LoVo (cell line): Measurements from ENCODE around the gene FBXL19.
A peak's percentile ranks its signal among the peaks of the same experiment; 100 is the strongest.

Source experiments
- DNase-seq: peaks from one replicate; pipeline ENCODE4 v3.0.0-alpha.2; 2016; ENCODE audit warnings: low spot score

The FBXL19 gene

GRCh38 chr16:30966033-30966619 lies 42.8 kb downstream of the FBXL19 start:
- DNase-seq: no peak

- DNase-seq: no peak
Observed at GRCh38 chr16:30967795-30968194, 44.4 kb downstream of the FBXL19 start.

GRCh38 chr16:30969246-30969842 lies 46.0 kb downstream of the FBXL19 start:
- no peak for DNase-seq

- DNase-seq: no peak
Observed at GRCh38 chr16:30971298-30971697, 47.9 kb downstream of the FBXL19 start.

GRCh38 chr16:30972872-30973271 lies 49.5 kb downstream of the FBXL19 start:
- DNase-seq: no peak

- no peak for DNase-seq
Observed at GRCh38 chr16:30974348-30974747, 51.0 kb downstream of the FBXL19 start.

GRCh38 chr16:30976486-30976885 lies 53.1 kb downstream of the FBXL19 start:
- no peak for DNase-seq

GRCh38 chr16:30977502-30977901 lies 54.1 kb downstream of the FBXL19 start:
- no peak for DNase-seq

GRCh38 chr16:30979170-30980022 lies 56.0 kb downstream of the FBXL19 start:
- DNase-seq: no peak

GRCh38 chr16:30980023-30980371 lies 56.6 kb downstream of the FBXL19 start:
- no peak for DNase-seq

- DNase-seq: no peak
Observed at GRCh38 chr16:30980434-30980833, 57.1 kb downstream of the FBXL19 start.

- no peak for DNase-seq
Observed at GRCh38 chr16:30980959-30981358, 57.6 kb downstream of the FBXL19 start.

- no peak for DNase-seq
Observed at GRCh38 chr16:30982548-30983288, 59.3 kb downstream of the FBXL19 start.

- no peak for DNase-seq
Observed at GRCh38 chr16:30983289-30983889, 60.0 kb downstream of the FBXL19 start.

- no peak for DNase-seq
Observed at GRCh38 chr16:30983898-30984610, 60.7 kb downstream of the FBXL19 start.

- peak; percentile 78 for DNase-seq
Observed at GRCh38 chr16:30984669-30985400, 61.5 kb downstream of the FBXL19 start, which contains the start of gene HSD3B7. Gene HSD3B7 (plus strand): TSS chr16:30985207. CDS start chr16:30985659, 452 bp downstream.

GRCh38 chr16:30985401-30986128 lies 62.2 kb downstream of the FBXL19 start:
- peak; percentile 11 for DNase-seq

GRCh38 chr16:30986129-30986991 lies 63.0 kb downstream of the FBXL19 start:
- DNase-seq: no peak

GRCh38 chr16:30987581-30988190 lies 64.3 kb downstream of the FBXL19 start:
- DNase-seq: no peak
